Keratinocyte (primary cell): ENCODE measurements around the gene SFMBT2.

Source experiments
- CTCF ChIP-seq, 3 experiments: IDR thresholded peaks in 1 of 3; conservative IDR thresholded peaks in 1 of 3; optimal IDR thresholded peaks in 1 of 3; 2 replicates in 2 of 3; 3 replicates in 1 of 3; pipeline versions ENCODE3 to v1.5.1; 2011; ENCODE audit warnings: low read length in 3 of 3, mild to moderate bottlenecking in 3 of 3, moderate library complexity in 2 of 3, control low read depth in 1 of 3, inconsistent platforms in 1 of 3; ENCODE audit not compliant: insufficient read depth in 2 of 3; ENCODE audit errors: extremely low read depth in 1 of 3
- EZH2 ChIP-seq: IDR thresholded peaks from one replicate; pipeline ENCODE4 v1.6.1; 2012; ENCODE audit warnings: inconsistent platforms, mild to moderate bottlenecking, low read length, moderate library complexity

- TF ChIP-seq CTCF (optimal IDR thresholded peaks at IDR 0.05 in 1 of 3, IDR thresholded peaks at IDR 0.05 in 1 of 3, conservative IDR thresholded peaks at IDR 0.05 in 1 of 3; ENCODE audit: extremely low read depth in 1 of 3, insufficient read depth in 2 of 3, low read length in 3 of 3) (no peak), EZH2 (no peak)
These were observed 251.3 kb downstream of the SFMBT2 start for GRCh38 chr10:7159517-7159916.
